Measurements from ENCODE around the gene GALNT13. TPM values are rescaled to one million over a fixed set of nuclear protein-coding genes. Genes with fewer than 3 reads are reported as not detected.
A peak's percentile ranks its signal among the peaks of the same experiment; 100 is the strongest.

Gene GALNT13
- total RNA-seq, 1 donor from 2014 or later: not detected

GRCh38 chr2:154259030-154259429, 387.3 kb downstream of the GALNT13 start:
- no peak for DNase-seq (ENCODE audit: missing footprints)
- intact Hi-C loops (cut with DNase I): no loop called here
- no peak for ATAC-seq

GRCh38 chr2:154261473-154262027, 389.8 kb downstream of the GALNT13 start:
- ATAC-seq (no peak), DNase-seq (ENCODE audit: missing footprints) (no peak)
- intact Hi-C loops (cut with DNase I): no loop called here

- intact Hi-C loops (cut with DNase I): no loop called here
- ATAC-seq (no peak), DNase-seq (ENCODE audit: missing footprints) (no peak)
Observed at GRCh38 chr2:154263206-154263605, 391.5 kb downstream of the GALNT13 start.

GRCh38 chr2:154264024-154264423, 392.3 kb downstream of the GALNT13 start:
- intact Hi-C loops (cut with DNase I): no loop called here
- ATAC-seq (no peak), DNase-seq (ENCODE audit: missing footprints) (no peak)

- intact Hi-C loops (cut with DNase I): no loop called here
- ATAC-seq (no peak), DNase-seq (ENCODE audit: missing footprints) (no peak)
Observed at GRCh38 chr2:154267983-154268382, 396.3 kb downstream of the GALNT13 start.

GRCh38 chr2:154280543-154280942, 408.8 kb downstream of the GALNT13 start:
- ATAC-seq: no peak
- DNase-seq (ENCODE audit: missing footprints): no peak
- intact Hi-C loops (cut with DNase I): no loop called here

- ATAC-seq: no peak
- DNase-seq (ENCODE audit: missing footprints): no peak
- intact Hi-C loops (cut with DNase I): no loop called here
Observed at GRCh38 chr2:154289870-154290269, 418.1 kb downstream of the GALNT13 start.

- peak; percentile 52 for DNase-seq (ENCODE audit: missing footprints)
- ATAC-seq: no peak
- intact Hi-C loops (cut with DNase I): no loop called here
Observed at GRCh38 chr2:154291511-154291910, 419.8 kb downstream of the GALNT13 start.

GRCh38 chr2:154291927-154292326, 420.2 kb downstream of the GALNT13 start:
- ATAC-seq (no peak), DNase-seq (ENCODE audit: missing footprints) (no peak)
- intact Hi-C loops (cut with DNase I): no loop called here

- intact Hi-C loops (cut with DNase I): no loop called here
- no peak for DNase-seq (ENCODE audit: missing footprints)
- no peak for ATAC-seq
Observed at GRCh38 chr2:154293864-154294263, 422.1 kb downstream of the GALNT13 start.

- intact Hi-C loops (cut with DNase I): no loop called here
- DNase-seq (ENCODE audit: missing footprints) (no peak), ATAC-seq (no peak)
Observed at GRCh38 chr2:154306266-154306970, 434.7 kb downstream of the GALNT13 start.

GRCh38 chr2:154307007-154307406, 435.3 kb downstream of the GALNT13 start:
- ATAC-seq (no peak), DNase-seq (ENCODE audit: missing footprints) (no peak)
- intact Hi-C loops (cut with DNase I): no loop called here

- no peak for ATAC-seq
- intact Hi-C loops (cut with DNase I): no loop called here
Observed at GRCh38 chr2:154324601-154325000, 452.9 kb downstream of the GALNT13 start.

GRCh38 chr2:154329510-154329909, 457.8 kb downstream of the GALNT13 start:
- intact Hi-C loops (cut with DNase I): no loop called here
- no peak for ATAC-seq
- DNase-seq (ENCODE audit: missing footprints): no peak

More at GRCh38 chr2:154324601-154325000, 452.9 kb downstream of the GALNT13 start:
- no peak for DNase-seq (ENCODE audit: missing footprints)

GRCh38 chr2:154331784-154332183, 460.1 kb downstream of the GALNT13 start:
- no peak for ATAC-seq
- DNase-seq (ENCODE audit: missing footprints): no peak
- intact Hi-C loops (cut with DNase I): no loop called here

GRCh38 chr2:154336201-154336600, 464.5 kb downstream of the GALNT13 start:
- intact Hi-C loops (cut with DNase I): no loop called here
- DNase-seq (ENCODE audit: missing footprints) (no peak), ATAC-seq (no peak)

- ATAC-seq (no peak), DNase-seq (ENCODE audit: missing footprints) (no peak)
- intact Hi-C loops (cut with DNase I): no loop called here
Observed at GRCh38 chr2:154338352-154338967, 466.7 kb downstream of the GALNT13 start.

GRCh38 chr2:154343282-154343681, 471.6 kb downstream of the GALNT13 start:
- DNase-seq (ENCODE audit: missing footprints) (no peak), ATAC-seq (no peak)
- intact Hi-C loops (cut with DNase I): no loop called here

GRCh38 chr2:154350911-154351310, 479.2 kb downstream of the GALNT13 start:
- ATAC-seq (no peak), DNase-seq (ENCODE audit: missing footprints) (no peak)
- intact Hi-C loops (cut with DNase I): no loop called here

- intact Hi-C loops (cut with DNase I): no loop called here
- ATAC-seq (no peak), DNase-seq (ENCODE audit: missing footprints) (no peak)
Observed at GRCh38 chr2:154361276-154361675, 489.6 kb downstream of the GALNT13 start.

Data from Right ventricle myocardium inferior (tissue), 1 donor.